Activated CD4-positive, alpha-beta T cell treated with anti-CD3 and anti-CD28 coated beads, Interleukin-2, amount 50 U/mL, for 1 hour (primary cell): ENCODE measurements around the gene EIF3B.
A peak's percentile ranks its signal among the peaks of the same experiment; 100 is the strongest.
"Not testable (repeated sequence)": the region's sequence is repeated elsewhere in the genome, so short reads cannot be mapped to it uniquely, and the experiment has no call there.

ENCODE experiments used
- DNase-seq: peaks from one replicate; pipeline ENCODE4 v3.0.0-alpha.2; 2020

EIF3B gene

DNA sequence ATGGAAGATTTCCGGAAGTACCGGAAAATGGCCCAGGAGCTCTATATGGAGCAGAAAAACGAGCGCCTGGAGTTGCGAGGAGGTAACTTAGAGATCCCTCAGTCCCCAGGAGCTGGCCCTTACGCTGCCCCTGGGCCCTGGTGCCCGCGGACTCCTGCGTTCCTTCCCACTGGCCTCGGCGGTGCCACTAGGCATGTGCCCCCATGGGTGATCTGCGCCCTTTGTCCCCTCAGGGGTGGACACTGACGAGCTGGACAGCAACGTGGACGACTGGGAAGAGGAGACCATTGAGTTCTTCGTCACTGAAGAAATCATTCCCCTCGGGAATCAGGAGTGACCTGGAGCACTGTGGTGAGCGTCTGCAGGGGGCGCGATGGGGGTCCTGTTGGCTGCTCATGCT lies 24.5 kb downstream of the EIF3B start:
- no peak for DNase-seq

DNA sequence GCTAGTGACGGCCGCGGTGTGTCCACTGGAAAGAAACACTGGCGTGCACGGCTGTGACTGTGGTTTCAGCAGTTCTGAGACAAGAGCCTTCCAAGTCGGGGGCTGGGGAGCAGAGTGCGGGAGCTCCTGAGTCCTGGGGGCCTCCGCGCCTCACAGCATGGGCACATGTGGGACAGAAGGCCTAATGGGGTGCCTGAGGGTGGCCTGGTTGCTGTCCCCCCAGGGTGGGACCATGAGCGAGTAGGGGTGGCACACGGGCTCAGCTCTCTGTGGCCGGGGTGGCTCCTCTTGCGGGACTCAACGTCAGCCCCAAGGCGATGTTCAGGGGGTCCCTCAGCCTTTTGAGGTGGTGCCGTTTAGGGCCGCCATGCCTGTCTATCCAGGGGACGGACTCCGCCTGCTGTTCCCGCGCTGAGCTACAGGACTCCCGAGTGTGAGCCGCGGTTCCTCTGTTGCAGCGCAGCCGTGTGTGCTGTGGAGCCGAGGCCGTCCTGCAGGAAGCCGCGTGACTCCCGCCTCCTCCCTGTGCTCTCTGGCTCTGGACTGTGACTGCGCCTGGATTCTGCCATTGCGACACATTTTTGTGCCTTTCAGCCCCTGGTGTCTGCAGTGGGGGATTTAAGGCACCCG lies 25.3 kb downstream of the EIF3B start:
- DNase-seq: no peak

DNA sequence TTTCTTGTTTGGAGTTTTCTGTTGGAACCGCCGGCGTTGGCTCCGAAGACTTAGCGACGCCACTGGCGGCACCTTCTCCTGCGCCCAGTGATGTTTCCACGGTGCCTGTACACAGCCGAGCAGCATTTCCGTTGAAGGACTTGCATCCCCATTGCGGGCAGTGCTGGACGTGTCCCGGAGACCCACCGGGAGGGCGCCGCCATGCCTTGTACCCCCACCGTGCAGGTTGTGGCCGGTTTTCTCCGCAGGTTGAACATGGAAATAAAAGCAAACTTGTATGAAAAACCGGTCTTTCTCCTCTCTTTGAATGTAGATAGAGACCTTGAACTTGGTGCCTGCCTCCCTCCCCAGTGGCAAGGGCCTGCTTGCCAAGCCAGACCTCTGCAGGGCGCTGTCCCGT lies 25.8 kb downstream of the EIF3B start:
- DNase-seq: no peak

DNA sequence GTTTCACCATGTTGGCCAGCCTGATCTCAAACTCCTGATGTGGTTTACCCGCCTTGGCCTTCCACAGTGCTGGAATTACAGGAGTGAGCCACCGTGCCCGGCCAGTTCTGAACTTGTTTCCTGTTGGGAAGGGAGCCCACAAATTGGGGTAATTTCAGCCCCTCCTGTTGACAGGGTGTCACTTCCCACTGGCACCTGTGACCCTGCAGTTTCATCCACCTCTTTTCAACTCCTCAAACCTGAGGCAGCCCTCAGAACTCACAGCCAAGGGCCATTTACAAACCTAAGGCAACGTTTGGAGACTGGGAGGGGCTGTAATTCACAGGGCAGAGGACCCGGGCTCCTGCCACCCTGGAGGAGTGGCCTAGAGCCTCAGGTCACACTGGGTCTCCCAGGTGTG lies 26.6 kb downstream of the EIF3B start:
- DNase-seq: no peak

DNA sequence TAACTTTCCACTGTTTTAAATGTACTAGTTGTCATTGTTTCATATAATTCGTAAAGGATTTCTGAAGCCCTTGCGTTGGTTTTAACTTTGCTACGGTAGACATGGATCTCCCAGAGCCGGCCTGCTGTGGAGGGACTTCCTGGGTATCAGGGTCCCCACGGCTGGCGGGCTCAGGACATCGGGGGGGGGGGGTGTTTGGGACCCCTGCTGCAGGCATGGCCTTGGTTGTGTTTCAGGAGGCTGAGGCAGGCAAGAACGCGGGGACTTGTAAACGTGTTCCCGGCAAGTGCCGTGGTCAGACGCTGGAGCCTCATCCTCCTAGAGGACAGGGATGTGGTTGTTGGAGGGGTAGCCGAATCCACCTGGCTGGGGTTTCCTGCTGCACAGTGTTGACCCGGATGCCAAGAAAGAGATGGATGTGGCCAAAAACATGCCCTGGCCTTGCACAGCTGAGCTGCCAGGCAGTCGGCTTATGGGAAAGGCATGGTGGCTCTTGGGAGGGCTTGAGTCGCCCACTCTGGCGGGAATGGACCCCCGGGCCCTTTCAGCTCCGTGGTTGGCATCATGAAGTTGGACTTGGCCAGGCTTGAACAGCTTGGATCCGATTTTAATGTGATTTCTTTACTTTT lies 27.4 kb downstream of the EIF3B start:
- DNase-seq: no peak

DNA sequence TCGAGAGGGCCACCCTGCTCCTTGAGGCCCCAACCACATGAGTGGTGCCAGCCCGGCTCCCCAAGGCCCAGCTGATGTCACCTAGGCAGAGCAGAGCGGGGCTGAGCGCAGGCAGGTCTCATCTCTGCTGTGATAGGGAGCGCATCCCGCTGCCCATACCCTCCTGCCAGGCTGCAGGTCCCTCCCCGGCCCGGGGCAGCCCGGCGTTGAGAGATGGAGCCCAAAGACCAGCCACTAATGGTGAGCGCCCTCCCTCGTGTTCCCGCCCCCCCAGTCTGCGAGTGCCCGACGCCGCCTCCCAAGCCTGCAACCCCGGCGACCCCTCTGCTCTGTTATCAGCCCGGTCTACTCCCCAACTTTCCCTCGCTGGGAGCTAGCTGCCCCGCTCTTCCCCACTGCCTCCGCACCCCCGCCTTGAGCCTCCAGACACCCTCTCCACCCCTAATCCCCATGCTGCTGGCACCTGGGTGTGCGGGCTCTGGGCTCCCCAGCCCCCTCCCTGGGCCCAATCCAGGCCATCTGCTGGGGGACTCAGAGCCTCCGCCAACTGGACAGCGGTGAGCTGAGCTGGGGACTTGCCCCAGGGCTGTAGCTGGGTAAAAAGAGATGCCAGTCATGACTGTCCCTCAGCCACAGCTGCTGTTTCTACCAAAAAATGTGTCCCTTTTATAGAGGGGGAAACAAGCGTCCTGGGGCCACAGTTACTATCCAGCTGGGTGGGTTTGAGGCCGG lies 29.1 kb downstream of the EIF3B start:
- DNase-seq: no peak

DNA sequence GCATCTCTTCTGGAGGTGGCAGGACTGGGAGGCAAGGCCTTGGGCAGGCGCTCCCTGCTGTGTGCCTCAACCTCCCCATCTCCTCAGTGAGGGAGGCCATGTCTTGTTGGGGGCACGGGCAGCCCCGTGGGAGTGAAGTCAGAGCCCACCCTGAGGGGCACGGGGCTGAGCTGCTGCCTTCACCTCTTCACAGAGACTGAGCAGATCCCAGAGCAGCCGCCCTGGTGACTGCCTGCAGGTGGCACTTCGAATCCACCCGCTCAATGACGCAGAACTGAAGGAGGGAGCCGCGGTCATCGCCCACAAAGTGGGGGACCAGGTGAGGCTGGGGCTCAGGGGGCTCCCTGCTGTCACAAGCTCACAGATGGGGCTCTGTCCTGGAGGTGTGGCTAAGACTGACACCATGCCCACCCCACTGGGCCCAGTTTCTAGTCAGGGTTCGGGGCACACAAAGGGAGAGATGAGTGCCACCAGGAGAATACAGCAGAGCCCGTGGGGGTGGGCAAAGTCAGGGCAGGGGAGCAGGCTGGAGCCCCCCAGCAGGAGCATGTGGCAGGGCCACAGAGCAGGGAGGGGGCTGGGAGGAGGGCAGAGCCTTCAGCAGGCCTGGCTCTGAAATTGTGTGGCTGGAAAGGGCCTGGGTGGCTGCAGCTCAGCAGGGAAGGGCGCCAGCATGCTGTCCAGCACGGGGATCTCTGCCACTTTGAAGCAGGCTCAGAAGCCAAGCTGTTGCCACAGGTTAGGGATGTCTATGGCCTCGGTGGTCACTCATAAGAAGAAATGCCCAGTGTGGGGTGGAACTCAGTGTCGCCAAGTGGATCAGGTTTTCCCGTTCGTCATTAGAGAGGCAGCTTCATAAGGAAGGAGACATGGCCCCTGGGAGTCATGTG lies 30.0 kb downstream of the EIF3B start:
- no peak for DNase-seq

DNA sequence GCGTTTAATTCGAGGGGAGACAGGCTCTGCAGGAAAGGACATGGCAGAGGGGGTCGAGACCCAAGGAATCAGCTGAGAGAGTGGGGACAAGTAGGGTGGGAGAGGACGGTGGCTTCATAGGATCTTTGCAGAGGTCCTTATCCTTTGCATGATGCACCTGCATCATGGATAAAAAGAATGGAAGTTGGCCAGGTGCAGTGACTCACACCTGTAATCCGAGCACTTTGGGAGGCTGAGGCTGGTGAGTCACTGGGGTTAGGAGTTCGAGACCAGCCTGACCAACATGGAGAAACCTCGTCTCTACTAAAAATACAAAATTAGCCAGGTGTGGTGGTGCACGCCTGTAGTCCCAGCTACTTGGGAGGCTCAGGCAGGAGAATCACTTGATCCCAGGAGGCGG lies 31.5 kb downstream of the EIF3B start:
- not testable (repeated sequence) for DNase-seq

DNA sequence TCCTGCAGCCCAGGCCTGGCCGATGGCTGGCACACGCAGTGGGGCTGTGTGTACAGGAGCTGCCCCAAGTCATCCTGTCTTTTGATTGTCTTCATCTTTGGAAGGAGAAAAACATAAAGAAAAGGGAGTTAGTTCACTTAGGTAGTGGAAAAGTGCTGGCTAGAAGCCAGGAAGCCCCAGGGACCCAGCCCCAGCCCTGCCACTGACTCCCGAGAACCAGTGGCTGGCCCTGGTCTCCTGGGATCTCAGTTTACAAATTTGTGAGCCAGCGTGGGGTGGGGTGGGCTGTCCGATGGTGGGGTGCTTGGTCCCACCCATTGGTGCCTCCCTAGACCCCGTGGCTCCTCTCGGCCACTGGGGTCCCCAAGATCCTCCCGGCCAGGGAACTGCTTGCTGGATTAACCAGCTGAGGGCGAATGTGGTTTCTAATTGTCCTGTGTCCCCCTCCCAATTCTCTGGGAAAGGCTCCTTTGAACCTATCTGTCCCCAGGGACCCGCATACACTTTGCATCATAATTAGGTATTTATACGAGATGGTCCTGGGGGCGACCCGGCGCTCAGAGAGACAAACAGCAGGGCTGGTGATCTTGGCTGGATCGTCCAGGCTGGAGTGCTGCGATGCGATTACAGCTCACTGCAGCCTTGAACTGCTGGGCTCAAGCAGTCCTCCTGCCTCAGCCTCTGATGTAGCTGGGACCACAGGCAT lies 32.5 kb downstream of the EIF3B start:
- no peak for DNase-seq

DNA sequence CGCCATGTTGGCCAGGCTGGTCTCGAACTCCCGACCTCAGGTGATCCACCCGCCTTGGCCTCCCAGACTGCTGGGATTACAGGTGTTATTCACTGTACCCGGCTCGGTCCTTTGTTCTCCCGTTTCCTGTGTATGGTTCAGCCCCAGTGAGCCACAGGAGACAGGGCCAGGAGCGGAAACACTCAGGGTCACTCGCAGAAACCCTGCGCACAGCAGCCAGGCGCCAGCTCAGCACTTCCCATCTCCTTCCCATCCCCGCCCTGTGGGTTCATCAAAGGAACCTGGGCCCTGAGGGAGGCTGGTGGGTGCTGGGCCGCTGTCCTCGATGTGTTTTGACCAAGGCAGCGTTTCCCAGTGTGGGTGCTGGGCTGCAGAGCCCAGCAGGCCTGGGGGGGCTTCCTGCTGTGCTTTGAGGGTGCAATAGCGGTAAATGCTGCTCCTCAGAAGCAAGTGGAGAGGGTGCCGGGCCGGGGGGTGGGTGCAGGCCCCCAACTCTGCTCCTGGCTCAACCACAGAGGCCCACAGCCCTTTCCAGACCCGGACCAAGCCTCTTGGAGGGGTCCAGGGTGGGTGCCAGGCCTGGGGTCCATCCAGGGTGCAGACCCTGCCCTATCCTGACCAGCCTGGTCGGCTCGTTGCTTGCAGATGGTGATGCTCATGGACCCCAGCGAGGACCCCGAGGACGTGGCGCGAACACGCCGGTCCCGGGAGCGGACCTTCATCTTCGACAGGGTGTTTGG lies 33.4 kb downstream of the EIF3B start:
- DNase-seq: no peak

DNA sequence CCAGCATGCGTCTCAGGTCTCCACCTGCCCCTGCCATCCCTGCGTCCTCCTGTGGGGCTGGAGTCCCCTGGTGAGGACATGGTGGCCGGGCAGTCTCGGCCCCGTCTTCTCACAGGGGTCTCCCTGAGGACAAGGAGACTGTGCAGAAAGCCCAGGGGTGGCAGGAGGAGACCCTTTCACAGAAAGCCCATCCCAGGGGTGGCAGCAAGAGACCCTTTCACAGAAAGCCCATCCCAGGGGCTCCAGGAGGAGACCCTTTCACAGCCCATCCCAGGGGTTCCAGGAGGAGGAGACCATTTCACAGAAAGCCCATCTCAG lies 34.0 kb downstream of the EIF3B start:
- DNase-seq: no peak

DNA sequence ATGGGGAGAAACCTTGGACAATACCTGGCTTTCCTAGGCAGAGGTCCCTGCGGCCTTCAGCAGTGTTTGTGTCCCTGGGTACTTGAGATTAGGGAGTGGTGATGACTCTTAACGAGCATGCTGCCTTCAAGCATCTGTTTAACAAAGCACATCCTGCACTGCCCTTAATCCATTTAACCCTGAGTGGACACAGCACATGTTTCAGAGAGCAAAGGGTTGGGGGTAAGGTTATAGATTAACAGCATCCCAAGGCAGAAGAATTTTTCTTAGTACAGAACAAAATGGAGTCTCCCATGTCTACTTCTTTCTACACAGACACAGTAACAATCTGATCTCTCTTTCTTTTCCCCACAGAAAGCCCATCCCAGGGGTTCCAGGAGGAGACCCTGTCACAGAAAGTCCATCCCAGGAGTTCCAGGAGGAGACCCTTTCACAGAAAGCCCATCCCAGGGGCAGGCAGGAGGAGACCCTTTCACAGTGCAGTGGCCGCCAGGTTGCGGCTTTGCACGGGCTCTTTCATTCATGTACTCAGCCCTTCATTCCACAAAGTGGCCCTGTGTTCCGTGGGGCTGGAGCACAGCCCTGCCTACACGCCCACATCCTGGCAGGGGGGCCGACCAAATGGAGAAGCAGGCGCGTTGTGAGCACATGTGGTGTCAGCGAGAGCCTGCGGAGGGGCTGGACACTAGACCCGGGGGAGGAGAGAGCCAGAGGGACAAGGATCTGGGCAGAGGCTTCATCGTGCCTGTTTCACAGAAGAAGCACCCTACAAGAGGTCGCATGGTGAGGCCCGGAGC lies 35.6 kb downstream of the EIF3B start:
- not testable (repeated sequence) for DNase-seq

DNA sequence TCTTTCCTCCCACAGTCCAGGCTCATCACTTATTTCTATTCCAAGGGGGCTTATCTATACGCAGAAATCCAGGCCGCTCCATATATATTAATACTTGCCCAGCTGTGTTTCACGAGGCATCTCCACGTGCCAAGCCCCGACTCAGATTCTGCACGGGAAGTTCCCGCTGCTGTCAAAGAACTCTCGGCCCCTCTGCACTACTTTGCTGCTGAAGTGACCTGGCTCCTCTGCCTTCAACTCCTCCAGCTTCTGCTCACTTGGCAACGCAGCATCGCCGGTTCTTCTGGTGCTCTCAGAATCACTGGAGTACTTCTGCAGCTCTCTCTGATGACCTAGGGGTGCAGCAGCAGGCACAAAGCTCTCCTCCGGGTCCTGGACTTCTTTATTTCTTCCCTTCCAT lies 39.1 kb downstream of the EIF3B start:
- DNase-seq: no peak

DNA sequence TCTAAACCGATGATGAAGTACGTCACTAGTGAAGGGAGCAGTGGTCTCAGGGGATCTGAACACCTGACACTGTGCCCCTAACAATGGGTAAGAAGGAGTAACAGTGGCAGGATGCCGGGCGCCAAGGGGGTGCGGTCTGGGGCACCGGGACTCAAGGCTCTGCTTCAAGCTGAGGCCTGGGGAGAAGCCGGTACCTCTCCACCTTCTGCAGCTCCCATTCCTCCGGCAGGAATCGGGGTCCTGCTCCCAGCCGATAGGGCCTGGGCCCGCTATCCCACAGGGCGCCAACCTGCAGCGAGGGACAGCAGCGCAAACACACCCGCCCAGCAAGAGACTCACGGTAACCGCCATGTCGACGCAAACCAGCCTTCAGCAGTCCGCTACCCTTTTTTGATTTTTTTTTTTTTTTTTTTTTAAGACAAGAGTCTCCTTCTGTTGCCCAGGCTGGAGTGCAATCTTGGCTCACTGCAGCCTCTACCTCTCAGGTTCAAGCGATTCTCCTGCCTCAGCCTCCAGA lies 40.0 kb downstream of the EIF3B start:
- DNase-seq: no peak

DNA sequence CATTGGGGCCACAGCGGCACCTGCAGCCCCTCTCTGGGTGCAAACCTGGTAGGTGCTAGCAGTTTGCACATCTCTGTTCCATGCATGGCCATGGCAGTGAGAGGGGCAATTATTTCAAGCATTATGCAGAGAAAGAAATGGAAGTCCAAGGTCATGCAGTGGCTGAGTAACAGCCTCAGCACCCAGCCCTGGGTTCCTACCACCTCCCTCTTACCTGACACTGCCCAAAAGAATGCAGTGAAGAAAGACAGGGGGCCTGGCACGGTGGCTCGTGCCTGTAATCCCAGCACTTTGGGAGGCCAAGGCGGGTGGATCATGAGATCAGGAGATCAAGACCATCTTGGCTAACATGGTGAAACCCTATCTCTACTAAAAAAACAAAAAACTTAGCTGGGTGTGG lies 43.9 kb downstream of the EIF3B start:
- DNase-seq: no peak

DNA sequence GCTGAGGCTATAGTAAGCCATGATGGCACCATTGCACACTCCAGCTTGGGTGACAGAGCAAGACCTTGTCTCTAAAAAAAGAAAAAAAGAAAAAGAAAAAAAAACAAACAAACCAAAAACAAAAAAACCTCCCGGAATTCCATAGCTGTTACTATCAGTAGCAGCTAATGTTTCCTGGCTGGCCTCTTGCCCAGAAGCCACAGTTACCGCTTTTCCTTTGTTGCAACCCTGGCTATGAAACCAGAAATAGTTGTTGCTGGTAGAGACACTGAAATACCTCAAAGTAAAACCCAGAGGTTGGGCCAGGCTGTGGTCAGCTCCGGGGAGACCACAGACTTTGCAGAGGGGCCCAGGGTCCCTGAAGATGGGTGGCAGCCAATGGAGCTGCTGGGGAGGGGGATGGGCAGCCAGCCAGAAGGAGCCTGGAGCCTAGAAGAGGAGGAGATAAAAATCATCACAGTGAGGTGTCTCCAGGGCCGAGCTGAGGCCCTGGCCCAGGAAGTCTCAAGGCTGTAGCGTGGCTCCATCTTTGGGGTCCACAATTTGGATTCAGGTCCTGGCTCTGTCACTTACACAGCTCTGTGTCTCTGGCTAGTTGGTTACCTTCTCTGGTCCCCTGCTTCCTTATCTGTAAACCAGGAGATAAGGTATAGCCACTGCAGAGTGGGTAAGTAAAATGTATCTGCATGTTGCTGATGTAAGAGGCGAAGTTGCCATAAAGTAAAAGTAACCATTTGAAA lies 45.4 kb downstream of the EIF3B start:
- no peak for DNase-seq

DNA sequence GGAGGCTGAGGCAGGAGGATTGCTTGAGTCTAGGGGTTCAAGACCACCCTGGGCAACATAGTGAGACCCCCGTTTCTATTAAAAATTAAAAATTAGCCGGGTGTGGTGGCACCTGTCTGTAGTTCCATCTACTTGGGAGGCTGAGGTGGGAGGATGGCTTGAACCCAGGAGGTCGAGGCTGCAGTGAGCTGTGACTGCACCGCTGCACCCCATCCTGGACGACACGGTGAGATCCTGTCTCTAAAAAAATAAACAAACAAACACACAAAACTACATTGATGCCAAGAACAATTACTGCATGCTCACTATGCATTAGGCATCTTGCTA lies 48.0 kb downstream of the EIF3B start:
- no peak for DNase-seq

DNA sequence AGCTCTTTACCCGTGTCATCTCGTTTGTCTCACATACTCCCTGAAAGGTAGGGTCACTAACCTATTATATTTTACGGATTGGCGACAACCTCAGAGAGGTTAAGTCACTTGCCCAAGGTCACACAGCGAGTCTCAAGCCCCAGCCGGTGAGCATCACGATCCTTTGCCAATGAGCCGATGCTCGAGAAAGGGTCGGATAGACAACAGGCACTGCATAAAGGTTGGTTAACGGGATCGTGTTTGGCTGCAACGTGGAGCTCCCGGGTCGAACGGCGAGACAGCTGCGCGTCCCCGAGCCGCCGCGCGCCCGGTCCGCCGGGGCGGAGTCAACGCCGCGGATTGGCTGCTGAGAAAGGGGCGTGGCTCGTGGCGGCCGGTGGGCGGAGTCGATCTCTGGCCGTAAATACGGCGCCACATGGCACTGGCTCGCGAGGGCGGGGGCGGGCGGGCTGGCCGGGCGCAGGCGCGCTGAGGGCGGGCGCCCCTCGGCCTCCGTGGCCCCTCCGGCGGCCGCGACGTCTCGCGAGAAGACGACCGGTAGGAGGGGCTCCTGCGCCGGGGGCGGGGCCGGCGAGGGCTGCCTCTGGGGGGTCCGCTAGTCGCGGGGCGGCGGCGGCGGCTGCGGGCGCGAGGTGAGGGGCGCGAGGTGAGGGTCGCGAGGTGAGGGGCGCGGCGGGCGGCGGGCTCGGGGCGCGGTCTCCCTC lies 48.5 kb downstream of the EIF3B start, which contains the start of gene CHST12:
CHST12 (plus strand) TSS at position 598 of the 704 bp plus-strand sequence. CDS start 29,029 bp downstream, outside the sequence.
- DNase-seq: peak; percentile 93
